SH-SY5Y (cell line): Measurements from ENCODE around the gene NAT8L.

Experiments used
- GATA2 ChIP-seq: IDR thresholded peaks from 2 replicates; pipeline ENCODE4 v1.6.1; 2011; ENCODE audit warnings: mild to moderate bottlenecking, low read depth, low read length
- GATA3 ChIP-seq: IDR thresholded peaks from 2 replicates; pipeline ENCODE4 v1.6.1; 2011; ENCODE audit warnings: low read depth, mild to moderate bottlenecking, low read length, moderate library complexity

DNA sequence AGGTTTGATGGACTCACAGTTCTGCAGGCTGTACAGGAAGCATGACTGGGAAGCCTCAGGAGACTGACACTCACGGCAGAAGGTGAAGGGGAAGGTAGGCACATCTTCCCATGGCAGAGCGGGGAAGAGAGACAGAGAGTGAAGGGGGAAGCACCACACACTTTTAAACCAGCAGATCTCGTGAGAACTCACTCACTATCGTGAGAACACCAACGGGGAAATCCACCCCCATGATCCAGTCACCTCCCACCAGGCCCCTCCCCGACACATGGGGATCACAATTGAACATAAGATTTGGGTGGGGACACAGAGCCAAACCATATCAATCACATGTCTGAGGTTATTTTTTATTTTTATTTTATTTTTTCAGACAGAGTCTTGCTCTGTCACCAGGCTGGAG is 4.9 kb upstream of the NAT8L start:
- TF ChIP-seq GATA2 (no peak), GATA3 (no peak)
